GM21515 (cell line): ENCODE data around the gene MYO7B.
"Not testable (repeated sequence)": the region's sequence is repeated elsewhere in the genome, so short reads cannot be mapped to it uniquely, and the experiment has no call there.

Source experiments
- ATAC-seq: cut with Tn5 transposase; IDR thresholded peaks from one replicate; pipeline ENCODE4 v1.9.1; 2021; ENCODE audit not compliant: unreplicated experiment

MYO7B gene

DNA sequence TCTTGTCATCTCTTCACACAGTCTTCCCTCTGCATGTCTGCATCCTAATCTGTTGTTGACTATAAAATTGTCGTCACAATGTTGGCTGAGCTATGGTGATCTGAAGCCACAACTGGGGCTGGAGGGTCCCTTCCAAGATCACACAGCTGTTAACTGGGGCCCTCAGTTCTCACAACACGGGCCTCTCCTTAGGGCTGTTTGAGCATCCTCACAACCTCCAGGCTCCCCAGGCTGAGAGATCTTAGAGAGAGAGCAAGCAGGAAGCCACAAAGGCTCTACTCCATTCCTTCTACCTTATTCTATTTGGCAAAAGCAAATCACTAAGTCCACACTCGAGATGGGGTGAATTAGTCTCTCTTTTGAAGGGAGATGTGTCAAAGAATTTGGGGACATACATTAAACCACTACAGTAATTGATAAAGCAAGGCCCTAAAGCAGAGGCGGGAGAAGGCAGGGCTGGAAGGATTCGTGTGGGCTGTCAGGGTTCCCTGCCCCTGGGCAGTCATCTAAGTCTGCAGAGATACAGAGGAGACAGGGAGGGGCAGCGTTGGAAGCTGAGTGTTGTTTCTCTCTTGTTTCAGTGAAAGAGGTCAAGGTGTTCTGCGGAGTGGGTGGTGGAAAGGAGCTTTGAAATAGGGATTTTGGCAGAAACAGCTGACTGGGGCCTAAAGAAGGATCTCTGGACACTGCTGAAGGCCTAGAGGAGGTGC is 15.9 kb downstream of the MYO7B start:
- no peak for ATAC-seq

DNA sequence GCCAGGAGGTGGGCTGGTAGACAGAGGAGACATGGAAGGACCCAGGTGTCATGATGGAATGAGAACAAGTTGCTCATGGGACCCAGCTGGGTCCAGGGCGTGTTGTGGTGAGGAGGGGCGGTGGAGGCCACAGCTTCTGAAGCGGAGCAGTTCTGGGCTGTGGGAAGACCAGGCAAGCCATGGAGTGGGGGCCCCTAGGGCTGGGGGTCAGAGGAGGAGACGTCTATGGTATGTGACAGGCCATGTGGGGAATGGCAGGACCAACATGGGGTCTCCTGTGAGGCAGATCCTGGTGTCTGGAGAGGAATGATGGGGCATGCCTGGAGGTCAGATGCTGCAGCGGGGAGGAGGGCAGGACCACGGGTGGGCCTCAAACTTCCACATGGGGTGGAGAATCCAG is 16.9 kb downstream of the MYO7B start:
- no peak for ATAC-seq

DNA sequence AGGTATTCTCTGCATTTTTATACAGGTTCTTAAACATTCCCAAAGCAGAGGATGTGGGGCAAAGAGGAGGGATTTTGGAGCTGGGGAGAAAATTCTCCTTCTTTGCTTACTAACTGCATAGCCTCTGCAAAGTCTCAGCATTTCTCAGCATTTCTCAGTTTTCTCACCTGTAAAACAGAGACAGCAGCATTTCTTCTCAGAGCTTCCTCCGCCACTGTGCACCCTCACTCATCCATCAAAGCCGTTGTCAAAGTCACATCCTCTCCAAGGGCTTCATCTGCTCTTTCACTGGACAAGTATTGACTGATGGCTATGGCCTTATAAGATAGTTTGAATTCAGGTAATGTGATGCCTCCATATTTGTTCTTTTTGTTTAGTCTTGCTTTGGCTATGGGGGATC is 17.4 kb downstream of the MYO7B start:
- no peak for ATAC-seq

DNA sequence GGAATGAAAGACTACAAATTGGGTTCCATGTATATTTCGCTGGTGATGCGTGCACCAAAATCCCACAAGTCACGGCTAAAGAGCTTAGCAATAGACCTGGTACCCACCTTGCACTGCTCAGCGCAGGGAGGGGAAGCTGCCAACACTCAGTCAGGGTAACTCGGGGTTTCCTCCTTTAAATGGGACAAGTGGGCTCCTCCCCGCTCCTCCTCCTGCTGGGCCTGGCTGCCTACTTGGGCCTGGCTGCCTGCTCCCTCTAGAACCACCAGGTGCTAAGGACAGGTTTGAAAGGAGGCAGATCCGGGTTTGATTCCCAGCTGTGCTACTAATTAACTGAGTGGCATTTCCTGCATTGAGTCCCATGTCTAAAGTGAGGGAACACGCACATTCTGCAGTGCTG is 23.4 kb downstream of the MYO7B start:
- no peak for ATAC-seq

DNA sequence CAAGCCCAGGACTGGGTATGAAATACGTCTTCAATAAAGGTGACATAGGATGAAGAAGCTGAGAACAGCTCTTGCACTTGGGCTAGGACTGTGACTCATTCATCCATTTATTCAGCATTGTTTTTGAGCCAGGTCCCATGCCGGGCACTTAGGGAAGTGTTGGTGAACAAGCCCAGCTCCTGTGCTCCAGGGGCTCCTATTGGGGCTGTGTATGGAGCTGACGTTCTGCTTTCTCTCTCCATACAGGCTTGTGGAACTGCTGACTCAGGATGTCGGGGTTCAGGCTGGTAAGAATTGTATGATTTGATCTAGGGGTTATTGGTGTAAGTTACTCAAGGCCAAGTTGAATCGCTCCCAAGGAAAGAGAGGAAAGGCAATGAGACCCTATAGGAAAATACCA is 24.0 kb downstream of the MYO7B start:
- ATAC-seq = no peak

DNA sequence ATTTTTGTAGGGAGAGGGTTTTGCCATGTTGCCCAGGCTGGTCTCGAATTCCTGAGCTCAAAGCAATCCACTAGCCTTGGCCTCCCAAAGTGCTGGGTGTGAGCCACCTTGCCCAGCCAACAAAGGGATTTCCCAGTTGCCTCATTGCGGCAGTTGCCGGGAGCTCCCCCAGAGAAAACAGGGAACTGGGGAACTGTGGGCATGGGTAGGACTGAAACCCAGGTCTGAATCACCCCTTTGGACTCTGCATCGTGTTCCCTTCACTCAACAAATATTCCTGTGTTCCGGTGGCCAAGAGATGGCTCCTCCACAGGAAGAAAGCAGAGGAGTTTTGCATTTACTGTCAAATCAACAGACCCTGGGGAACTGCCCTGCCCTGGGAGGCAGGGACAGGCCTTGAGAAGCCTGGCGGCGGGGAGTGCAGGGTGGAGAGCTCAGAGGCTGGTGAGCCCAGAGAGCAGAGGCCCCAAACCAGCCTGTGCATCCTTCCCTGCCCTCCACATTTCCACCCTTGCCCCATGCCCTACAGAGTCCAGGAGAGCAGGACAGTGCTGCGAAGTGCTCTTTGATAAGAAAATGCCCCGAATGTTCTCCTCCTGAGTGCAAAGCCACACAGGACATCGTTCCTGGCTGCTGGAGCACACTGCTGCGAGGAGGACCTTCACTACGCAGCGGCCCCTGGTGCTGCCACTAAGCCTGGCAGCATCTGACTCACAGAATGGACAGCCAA is 24.9 kb downstream of the MYO7B start:
- ATAC-seq = no peak

DNA sequence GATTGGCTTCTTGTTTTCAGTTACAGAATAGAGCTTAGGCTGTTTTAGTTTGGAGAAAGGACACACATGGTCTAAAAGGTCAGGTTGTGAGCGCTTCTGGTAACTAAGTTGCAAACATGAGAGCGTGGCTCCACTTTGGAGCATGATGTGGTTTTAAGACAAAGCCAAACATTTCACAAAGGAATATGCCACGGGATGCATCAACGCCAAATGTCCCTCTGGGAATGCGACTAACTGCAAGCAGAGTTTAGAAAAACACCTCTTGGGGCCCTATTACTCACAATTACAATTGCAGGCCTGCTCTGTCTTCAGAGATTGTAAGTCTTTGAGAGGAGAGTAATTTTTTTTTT is 25.4 kb downstream of the MYO7B start:
- ATAC-seq = no peak

DNA sequence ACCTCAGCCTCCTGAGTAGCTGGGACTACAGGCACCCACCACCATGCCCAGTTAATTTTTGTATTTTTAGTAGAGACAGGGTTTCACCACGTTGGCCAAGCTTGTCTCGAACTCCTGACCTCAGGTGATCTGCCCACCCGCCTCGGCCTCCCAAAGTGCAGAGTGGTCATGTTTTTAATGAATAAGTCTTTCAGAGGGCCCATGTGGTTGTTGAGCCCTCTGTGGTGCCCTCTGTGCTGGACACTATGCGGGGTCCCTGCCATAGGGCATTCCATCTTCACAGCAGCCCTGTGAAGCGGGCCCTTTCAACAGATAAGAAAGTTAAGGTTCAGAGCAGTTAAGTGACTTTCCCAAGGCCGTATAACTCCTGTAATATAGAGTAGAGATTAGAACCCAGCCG is 25.9 kb downstream of the MYO7B start:
- ATAC-seq = no peak

DNA sequence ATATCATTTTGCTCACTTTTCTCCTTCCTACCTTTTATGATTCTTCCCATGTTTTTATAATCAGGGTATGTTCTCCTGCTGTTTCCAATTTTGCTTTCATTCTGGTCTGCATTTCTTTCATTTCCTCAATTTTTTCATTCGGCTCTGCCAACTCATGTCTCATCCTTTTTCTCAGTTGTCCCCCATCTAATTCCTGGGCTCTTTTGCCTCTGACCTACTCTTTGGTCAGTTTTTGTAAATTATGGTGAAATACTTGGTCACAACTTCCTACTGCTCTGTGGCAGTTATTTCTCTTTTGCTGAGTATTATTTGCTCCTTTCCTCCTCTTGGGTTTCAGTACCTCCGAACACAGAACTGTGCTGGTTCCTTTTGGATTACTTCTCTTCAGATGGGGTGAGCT is 27.5 kb downstream of the MYO7B start:
- ATAC-seq = no peak

DNA sequence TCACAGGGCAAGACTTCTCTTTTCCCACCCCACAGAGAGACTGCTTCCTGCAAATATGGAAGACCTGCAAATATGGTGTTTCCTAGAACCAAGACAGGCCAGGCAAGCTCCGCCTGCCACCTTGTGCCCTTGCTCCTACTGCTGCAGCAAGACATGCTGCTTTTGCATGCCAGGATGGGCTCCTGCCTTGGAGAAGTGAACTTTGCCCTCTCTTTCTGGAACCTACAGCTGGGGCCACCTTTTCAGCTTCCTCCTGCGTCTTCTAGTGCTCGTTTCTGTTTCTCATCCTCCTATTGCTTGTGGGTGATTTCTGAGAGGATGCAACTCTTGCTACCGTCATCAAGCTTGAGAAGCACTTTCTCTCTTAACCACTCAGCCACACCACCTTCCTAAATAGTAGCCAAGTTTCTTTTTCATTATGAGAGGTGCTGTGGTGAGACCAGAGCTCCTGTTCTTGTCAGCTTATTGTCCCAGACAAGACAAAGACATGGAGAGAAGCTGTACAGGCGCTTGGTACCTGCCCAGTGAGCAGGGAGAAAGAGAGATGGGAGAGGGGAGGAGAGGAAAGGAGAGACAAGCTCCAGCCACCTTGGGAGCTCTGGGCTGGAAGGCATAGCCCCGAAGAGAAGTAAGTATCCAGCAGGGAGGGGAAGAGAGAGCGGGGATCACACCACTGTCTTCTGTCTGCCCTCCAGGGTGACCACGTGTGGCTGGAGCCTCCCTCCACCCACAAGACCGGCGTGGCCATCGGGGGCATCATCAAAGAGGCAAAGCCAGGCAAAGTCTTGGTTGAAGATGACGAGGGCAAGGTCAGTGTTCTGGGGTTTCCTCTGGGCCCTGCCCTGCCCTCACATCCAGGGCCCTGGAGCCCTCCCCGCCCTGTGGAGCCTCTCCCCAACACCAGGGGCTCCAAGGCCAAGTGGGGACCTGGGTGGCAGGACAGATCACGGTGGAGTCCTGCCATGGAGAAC is 28.3 kb downstream of the MYO7B start:
- peak; percentile 97 for ATAC-seq

DNA sequence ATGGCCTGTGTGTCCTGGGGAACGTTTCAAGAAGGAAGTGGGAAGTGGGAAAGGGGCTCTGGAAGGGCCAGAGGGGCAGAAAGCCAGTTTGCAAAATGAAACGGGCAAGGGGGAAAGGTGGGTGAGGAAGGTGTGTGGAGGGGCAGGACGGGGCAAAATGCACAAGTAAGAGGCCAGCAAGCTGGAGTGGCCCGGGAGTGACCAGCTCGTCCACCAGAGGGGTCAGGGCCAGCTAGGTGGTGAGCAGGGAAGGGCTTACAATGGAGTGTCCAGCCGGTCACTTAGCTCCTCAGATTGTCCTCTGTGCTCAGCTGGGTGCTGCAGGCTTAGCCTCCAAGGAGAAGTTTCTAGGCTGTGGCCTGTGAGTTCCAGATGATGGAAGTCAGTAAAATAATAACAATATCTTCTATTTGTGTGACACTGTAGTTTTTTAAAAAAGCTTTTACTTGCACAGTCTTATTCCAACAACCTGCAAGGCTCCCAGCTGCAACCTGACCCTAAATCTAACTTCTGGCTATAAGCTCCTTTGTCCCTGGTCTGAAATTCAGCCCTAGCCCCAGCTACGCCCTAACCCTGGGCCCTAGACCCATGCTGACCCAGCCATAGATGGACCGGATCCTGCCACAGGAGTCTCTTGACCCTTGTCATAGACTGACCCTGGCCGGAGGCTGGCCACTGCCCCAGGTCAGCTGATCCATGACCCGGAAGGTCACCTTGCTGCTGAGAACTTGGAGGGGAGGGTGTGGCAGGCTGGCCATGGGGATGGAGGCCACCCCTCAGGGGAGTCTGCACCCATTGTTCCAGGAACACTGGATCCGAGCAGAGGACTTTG is 29.2 kb downstream of the MYO7B start:
- ATAC-seq = no peak

DNA sequence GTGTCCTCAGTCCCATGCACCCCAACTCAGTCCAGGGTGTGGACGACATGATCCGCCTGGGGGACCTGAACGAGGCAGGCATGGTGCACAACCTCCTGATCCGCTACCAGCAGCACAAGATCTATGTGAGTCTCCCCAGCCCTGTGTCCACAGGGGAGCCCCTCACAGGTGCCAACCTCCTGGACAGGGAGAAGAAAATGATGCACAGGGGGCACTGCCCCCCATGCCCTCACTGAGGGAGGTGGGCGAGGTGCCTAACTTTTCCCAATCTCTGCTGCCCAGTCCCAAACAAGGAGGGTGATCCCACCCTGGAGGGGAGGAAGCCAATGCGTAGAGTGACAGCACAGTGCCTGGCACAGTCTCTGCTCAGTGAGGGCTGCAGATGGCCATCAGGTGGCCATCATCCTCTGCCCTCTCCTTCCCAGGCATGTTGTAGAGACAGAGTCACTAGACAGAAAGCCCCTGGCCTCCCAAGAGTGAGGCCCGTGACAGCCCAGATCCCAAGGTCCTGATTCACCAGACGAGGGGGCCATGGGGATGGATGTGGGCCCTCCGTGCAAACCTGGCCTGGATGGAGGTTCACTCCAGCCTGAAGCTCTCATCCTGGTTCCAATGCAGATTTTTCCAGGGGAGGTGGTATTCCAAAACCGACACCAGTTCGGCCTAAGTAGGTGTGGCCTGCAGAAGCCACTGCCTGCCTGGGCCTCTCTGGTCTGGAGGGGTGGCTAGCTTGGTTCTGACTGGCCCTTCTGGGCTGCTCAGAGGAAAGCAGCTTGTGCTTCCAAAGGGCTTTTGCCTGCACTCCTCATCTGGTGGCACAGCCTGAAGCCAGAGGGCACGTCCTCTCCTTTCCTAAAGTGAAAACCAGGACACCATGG is 30.0 kb downstream of the MYO7B start:
- ATAC-seq = no peak

DNA sequence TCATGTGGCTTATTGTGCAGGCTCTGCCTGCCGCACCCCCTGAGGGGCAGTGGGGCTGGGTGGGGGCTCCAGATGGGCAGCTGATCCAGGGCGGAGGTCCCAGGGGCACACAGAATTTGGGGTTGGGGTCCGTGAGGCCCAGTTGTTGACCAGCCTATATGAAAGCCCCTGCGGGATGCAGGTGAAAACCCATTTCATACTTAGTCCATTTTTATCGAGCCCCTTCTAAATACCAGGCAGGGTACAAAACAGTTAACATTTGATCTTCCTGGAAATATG is 30.6 kb downstream of the MYO7B start:
- no peak for ATAC-seq

DNA sequence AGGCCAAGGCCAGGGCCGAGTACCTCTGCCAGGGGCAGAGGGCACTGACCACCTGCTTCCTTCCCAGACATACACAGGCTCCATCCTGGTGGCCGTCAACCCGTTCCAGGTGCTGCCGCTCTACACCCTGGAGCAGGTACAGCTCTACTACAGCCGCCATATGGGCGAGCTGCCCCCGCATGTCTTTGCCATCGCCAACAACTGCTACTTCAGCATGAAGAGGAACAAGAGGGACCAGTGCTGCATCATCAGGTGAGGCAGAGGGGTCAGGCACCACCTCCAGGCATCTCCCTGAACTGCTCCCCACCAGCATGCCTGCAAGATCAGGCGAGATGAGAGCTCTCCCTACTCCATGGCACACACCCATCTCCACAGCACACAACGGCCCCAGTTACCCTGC is 31.1 kb downstream of the MYO7B start:
- ATAC-seq = no peak

DNA sequence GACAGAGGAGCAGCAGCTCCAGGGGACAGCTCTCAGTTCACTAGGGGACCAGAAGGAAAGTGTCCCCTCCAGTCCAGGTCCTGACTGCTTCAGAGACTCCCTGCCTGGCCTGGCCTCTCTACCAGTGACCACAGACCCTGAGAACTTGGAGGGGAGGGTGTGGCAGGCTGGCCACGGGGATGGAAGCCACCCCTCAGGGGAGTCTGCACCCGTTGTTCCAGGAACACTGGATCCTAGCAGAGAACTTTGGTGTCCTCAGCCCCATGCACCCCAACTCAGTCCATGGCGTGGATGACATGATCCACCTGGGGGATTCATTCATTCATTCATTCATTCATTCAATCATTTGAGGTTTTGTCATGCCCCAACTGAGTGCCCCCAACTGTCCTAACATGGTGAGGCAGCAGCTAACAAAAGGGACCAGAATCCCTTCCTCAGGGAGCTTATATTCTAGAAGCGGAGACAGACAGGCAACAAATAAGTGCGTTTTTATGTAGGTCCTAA is 31.9 kb downstream of the MYO7B start:
- ATAC-seq = no peak

DNA sequence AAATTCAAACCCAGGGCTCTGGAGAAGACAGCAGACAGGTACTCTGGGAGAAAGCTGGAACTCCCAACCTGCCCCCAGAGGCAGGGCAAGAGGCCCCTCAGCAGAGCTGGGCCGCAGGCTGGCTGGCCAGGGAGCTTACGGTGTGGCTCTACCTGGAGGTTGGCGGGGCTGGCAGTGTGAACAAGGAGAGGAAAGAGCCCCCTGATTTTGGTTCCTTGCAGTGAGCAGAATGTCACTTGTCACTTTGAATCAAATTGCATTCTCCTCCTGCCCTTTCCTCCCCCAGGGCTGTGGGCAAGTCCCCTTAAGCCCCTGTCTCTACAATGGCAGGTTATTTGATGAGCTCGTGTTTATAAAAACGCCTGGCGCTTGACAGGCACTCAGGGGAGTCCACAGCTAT is 32.6 kb downstream of the MYO7B start:
- no peak for ATAC-seq

DNA sequence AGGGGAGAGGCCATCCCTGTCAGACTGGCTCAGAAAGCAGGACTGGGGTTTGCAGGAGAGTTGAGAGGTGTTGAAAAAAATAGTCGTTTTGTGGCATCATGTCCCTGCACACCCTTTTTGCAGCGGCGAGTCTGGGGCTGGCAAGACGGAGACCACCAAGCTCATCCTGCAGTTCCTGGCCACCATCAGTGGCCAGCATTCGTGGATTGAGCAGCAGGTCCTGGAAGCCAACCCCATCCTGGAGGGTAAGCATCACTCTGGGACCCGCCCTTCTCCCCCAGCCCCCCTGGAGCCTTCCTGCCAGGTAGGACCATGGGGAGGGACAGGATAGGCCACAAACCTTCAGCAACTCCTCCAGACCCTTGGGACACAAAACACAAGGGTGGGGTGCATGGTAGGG is 34.2 kb downstream of the MYO7B start:
- ATAC-seq = no peak

DNA sequence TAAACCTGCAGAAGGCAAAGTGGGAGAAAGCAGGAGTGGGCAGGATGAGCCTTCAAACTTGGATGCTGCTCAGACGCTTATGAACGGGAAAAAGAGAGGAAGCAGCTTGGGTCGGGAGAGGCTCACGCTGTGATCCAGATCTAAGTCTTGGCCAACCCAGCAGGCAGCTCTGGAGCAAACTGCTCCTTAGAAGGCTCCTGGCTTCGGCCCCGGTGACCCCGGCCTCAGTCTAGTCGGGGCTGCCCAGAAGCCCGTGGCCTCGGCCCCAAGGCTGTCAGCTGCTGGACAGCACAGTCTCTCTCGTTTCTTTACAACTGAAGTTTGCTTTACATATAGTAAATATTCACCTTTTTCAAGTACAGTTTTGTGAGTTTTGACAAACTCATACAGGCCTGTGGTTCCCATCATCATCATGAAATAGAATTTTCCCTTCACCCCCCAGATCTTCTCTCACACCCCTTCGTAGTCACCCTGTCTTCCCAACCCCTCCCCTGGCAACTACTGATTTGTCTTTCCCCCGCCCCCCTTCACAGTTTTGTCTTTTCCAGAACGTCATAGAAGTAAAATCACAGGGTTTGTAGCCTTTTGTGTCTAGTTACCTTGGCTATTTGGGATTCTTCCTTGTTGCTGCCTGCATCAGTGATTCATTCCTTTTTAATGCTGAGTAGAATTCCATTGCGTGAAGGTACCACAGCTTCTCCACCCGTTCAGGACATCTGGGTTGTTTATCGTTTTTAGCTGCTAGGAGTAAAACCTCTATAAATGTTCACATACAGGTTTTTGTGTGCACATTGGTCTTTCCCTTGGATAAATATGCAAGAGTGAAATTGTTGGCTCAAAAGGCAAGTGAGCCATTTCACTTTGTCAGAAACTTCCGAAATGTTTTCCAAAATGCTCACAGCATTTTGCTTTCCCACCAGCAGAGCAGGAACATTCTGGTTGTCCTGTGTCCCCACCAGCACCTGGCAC is 35.1 kb downstream of the MYO7B start:
- ATAC-seq = no peak

DNA sequence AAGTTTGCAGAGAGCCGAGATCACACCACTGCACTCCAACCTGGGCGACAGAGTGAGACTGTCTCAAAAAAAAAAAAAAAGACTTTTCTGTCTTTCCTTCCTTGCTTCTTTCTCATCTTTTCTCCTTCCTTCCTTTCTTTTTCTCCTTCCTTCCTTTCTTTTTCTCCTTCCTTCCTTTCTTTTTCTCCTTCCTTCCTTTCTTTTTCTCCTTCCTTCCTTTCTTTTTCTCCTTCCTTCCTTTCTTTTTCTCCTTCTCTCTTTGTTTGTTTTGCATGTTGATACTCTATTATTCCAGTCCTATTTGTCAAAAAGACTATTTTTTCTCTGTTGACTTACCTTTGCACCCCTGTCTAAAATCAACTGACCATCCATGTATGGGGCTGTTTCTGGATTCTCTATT is 36.9 kb downstream of the MYO7B start:
- not testable (repeated sequence) for ATAC-seq
